HG03565 (cell line): ENCODE data around the gene COA3.

Experiments
- ATAC-seq: cut with Tn5 transposase; IDR thresholded peaks from one replicate; pipeline ENCODE4 v1.9.1; 2021; ENCODE audit warnings: mild to moderate bottlenecking, moderate library complexity; ENCODE audit not compliant: unreplicated experiment

Gene COA3

DNA sequence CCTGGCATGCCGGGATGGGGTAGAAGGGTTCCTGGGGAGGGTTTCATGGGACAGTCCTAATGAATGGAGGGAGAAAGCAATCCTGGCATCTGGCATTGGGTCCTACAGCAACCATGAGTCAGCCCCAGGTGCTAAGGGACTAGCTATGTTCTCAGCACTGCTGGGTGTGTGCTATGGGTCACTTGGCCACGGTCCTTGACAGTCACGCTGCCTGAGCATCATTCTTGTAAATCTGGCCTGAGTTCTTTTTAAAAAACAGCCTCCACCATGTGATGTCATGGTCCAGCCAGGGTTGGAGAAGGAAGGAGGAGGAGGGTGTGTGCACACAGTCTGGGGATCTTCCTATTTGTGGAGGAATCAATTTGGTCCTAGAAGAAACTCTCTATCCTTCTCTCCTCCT is 43.7 kb downstream of the COA3 start:
- ATAC-seq = no peak

GRCh38 chr17:42751628-42752027 is 46.9 kb downstream of the COA3 start:
- ATAC-seq = no peak

DNA sequence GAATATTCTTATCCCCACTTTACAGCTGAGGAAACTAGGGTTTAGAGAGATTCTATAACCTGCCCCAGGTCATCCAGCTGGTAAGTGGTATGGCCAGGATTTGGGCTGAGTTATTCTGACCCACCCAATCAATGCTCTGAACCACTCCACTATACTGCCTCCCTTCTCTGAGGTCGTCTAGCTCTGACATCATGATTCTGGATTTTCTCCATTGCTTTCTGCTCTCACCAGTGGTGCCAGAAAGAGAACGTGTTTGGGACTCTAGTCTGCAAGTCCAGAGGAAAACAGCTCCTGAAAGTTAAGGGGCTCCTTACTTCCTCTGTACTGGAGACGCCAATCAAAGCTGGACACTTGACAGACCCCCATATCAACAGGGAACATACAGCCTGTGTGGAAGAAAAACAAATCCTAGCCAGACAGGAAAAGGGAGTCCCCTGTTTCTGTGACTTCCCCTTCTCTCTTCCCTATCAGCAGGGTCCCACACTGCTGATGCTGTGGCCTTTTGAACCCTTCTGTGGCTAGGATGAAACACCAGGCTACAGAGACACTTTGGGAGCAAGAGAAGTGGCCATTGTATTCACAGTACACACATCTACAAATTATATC is 47.7 kb downstream of the COA3 start:
- ATAC-seq = no peak

DNA sequence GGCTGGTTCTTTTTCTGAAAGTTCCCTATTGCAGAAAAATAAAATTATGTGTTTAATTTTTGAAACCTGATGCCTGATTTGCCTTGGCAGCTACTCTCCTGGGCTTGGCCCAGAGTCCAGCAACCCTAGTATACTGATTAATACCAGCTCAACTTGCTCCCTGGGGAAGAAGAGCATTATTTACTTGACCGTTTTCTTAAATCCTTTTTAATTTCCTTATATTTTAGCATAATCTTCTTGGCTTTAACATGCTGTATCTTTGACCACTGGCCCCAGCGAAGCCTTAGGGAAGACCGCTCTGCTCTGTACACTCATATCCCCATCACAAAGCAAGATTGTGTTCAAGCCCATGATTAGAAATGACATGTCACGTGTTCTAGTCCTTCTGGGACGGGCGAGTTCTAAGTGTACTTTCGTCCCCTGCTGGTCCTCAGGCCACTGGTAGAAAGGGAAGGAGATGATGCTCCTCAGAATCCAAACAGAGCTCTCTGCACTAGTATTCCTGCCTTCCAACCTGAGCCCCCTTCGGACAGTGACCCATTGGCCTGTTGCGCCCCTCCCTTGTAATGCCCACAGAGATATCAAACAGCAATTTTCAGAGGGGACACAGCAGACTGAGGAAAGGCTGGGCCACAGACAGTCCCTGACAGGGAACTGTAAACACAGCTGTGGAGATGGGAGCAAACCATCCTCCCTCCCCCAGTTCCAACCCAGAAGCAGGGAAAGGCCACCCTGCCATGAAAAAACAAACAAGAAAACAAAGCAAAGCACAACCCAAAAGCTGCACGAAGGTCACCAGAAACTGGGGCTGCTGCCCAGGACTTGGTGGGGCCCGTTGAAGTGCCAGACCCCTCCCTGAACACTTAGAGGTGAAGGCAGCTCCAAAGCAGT is 49.4 kb downstream of the COA3 start:
- no peak for ATAC-seq

GRCh38 chr17:42748202-42748907 is 50.1 kb downstream of the COA3 start:
- no peak for ATAC-seq
